ENCODE results near the gene TWNK. TPM values are rescaled to one million over a fixed set of nuclear protein-coding genes. Genes with fewer than 3 reads are reported as not detected.

Gene TWNK
- total and polyA plus RNA-seq, 11 donors: 4.7 to 9.5 (median 5.8) TPM

- intact Hi-C loops (cut with DNase I): no loop called here
- TF ChIP-seq, protein P1, sequence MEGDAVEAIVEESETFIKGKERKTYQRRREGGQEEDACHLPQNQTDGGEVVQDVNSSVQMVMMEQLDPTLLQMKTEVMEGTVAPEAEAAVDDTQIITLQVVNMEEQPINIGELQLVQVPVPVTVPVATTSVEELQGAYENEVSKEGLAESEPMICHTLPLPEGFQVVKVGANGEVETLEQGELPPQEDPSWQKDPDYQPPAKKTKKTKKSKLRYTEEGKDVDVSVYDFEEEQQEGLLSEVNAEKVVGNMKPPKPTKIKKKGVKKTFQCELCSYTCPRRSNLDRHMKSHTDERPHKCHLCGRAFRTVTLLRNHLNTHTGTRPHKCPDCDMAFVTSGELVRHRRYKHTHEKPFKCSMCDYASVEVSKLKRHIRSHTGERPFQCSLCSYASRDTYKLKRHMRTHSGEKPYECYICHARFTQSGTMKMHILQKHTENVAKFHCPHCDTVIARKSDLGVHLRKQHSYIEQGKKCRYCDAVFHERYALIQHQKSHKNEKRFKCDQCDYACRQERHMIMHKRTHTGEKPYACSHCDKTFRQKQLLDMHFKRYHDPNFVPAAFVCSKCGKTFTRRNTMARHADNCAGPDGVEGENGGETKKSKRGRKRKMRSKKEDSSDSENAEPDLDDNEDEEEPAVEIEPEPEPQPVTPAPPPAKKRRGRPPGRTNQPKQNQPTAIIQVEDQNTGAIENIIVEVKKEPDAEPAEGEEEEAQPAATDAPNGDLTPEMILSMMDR (IDR thresholded peaks at IDR 0.05): no peak
- no peak for TF ChIP-seq POLR2A (IDR thresholded peaks at IDR 0.05)
- peaks cover 0 to 57% (median 56%) of the 10 kb centered on the region in 9 donors for H3K36me3 ChIP-seq
- WGBS, 4 donors: 78 to 86% (median 84%) methylated on average over 6 to 7 of the region's 7 CpGs
- H3K9me3 ChIP-seq: no peaks in the 10 kb centered on the region
- H3K27me3 ChIP-seq: no peaks in the 10 kb centered on the region
- no peak overlapping the region for H3K27ac ChIP-seq
- DNase-seq (peak in 2 of 5 donors; percentile 20 to 48), ATAC-seq (no peak)
- no peak overlapping the region for H3K4me3 ChIP-seq
- peaks cover 0 to 24% (median 19%) of the 10 kb centered on the region in 12 donors for H3K4me1 ChIP-seq
Observed at GRCh38 chr10:101036726-101037125, 49.4 kb downstream of the TWNK start.

DNA sequence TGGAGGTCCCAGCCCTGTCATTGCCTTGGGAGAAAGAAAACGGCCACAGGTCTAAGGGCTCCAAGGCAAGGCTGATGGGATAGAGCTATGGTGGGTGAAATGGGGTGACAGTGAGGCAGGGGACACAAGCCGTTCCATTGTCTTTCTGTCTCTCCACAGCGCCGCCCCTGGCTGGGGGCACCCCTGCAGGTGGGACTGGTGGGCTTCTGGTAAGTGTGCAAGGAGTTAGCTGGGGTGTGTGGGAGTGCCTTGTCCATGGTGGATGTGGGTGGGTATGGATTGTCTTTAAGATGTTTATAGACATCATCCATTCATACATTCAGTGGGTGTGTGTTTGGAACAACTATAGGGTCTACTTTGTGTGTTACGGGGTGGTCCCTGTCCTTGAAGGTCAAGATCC, 51.1 kb downstream of the TWNK start:
- WGBS, 4 donors: 69 to 86% (median 73%) methylated on average over 5 of the region's 5 CpGs
- TF ChIP-seq, protein P1 (IDR thresholded peaks at IDR 0.05): no peak
- TF ChIP-seq POLR2A (IDR thresholded peaks at IDR 0.05): no peak
- DNase-seq: peak in 2 of 5 donors; percentile 17 to 41
- H3K4me3 ChIP-seq: no peak overlapping the region
- peaks cover 0 to 57% (median 56%) of the 10 kb centered on the region in 9 donors for H3K36me3 ChIP-seq
- H3K4me1 ChIP-seq: peaks cover 0 to 28% (median 20%) of the 10 kb centered on the region in 12 donors
- H3K27ac ChIP-seq: no peak overlapping the region
- no peak for ATAC-seq
- intact Hi-C loops (cut with DNase I): no loop called here
- no peaks in the 10 kb centered on the region for H3K9me3 ChIP-seq
- no peaks in the 10 kb centered on the region for H3K27me3 ChIP-seq

DNA sequence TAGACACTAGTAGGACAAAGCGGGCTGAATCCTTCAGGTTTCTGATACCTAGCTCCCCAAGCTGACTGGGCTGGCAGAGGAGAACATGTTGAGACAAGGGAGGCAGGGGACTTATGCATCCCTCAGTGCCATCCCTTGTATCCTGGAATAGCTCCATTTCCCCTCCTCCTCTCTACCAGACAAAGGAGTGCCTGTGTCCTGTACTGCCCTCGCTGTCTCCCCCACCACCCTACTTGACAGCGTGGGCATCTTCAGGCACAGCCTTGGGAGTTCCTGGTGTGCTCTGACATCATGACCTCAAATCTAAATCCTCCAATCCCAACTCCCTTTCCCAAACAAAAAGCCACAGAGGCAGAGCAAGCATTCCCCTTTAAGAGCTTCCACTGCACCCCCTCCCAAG, 52.7 kb downstream of the TWNK start:
- no peak for TF ChIP-seq POLR2A (IDR thresholded peaks at IDR 0.05)
- TF ChIP-seq, protein P1 (IDR thresholded peaks at IDR 0.05): no peak
- Histone ChIP-seq H3K4me1 (peaks cover 0 to 24% (median 17%) of the 10 kb centered on the region in 12 donors), H3K27ac (no peak overlapping the region), H3K36me3 (peaks cover 0 to 50% (median 49%) of the 10 kb centered on the region in 9 donors), H3K27me3 (no peaks in the 10 kb centered on the region), H3K4me3 (no peak overlapping the region), H3K9me3 (no peaks in the 10 kb centered on the region)
- intact Hi-C loops (cut with DNase I): loop anchor here in 4 of 10 donors (2.0 kb wide), 2 partner anchors 21 to 27 kb away; partner anchors contain the start of gene KAZALD1 (in 1 of the 4)
- no peak for ATAC-seq
- peak in 3 of 5 donors; percentile 3 to 14 (median 12) for DNase-seq
- 78 to 94% (median 91%) methylated on average over 2 to 3 of the region's 3 CpGs for WGBS, 4 donors

DNA sequence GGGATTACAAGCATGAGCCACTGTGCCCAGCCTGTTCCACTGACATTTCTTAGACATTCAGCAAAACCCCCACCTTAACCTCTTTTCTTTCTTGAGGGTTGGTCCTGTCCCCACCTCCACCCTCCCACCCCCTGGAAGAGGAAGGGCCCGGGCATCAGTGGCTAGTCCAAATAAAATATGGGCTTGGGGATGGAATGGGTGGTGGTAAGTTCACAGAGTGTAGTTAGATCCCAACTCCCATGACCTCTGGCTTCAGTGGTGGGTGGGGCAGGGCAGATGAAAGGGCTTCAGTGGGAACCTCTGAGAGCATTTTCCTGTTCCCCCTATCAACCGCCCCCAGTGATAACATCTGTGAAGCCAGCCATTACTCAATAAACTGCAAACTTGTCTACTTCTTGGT, 53.5 kb downstream of the TWNK start:
- no peak for ATAC-seq
- no peak for TF ChIP-seq POLR2A (IDR thresholded peaks at IDR 0.05)
- TF ChIP-seq, protein P1 (IDR thresholded peaks at IDR 0.05): no peak
- Histone ChIP-seq H3K27ac (peak overlapping the region in 1 of 12 donors; percentile 1), H3K27me3 (no peaks in the 10 kb centered on the region), H3K36me3 (peaks cover 0 to 42% (median 41%) of the 10 kb centered on the region in 9 donors), H3K9me3 (no peaks in the 10 kb centered on the region), H3K4me3 (no peak overlapping the region), H3K4me1 (peaks cover 0 to 24% (median 17%) of the 10 kb centered on the region in 12 donors)
- 28 to 43% (median 32%) methylated on average over 2 of the region's 2 CpGs for WGBS, 4 donors
- peak in 3 of 5 donors; percentile 4 to 17 (median 6) for DNase-seq
- intact Hi-C loops (cut with DNase I): loop anchor here in 5 of 10 donors (1.0 to 2.0 kb wide), 3 partner anchors 20 to 26 kb away; partner anchors contain the start of gene KAZALD1 (in 2 of the 5)

Data from heart left ventricle (tissue), 16 donors.